Hepatocyte (in vitro differentiated cells): Measurements from ENCODE around the gene FRMD3.

Experiments
- EZH2phosphoT487 ChIP-seq: fragments of 200-600 bp; sonication (generic); IDR thresholded peaks from one replicate; pipeline ENCODE4 v1.6.1; 2018; ENCODE audit warnings: antibody characterized with exemption, mild to moderate bottlenecking, low read depth, moderate library complexity; ENCODE audit not compliant: unreplicated experiment, severe bottlenecking
- TF ChIP-seq, protein P1 (sequence below): fragments of 200-600 bp; sonication (generic); IDR thresholded peaks from 2 replicates; pipeline ENCODE4 v1.5.1; 2016; ENCODE audit warnings: antibody characterized with exemption, mild to moderate bottlenecking; ENCODE audit not compliant: poor library complexity

DNA sequence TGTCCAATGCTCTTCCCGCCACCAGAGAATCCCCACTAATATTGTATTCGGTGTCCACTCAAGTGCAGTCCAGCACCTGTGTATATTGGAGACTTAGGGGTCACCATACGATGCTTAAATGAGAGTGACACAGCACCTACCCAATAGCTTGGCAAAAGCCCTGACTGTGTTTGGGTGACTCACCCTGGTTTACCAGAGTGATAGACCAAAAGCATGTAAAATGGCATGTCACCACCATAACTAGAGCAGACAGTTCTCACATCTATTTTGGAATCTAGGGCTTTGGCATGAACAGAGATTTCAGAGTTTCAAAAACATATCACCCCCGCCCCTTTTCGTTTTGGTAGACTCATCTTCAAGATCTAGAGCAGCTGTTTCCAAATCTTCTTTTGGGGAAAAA lies 257.9 kb downstream of the FRMD3 start:
- TF ChIP-seq EZH2phosphoT487: no peak
- TF ChIP-seq, protein P1, sequence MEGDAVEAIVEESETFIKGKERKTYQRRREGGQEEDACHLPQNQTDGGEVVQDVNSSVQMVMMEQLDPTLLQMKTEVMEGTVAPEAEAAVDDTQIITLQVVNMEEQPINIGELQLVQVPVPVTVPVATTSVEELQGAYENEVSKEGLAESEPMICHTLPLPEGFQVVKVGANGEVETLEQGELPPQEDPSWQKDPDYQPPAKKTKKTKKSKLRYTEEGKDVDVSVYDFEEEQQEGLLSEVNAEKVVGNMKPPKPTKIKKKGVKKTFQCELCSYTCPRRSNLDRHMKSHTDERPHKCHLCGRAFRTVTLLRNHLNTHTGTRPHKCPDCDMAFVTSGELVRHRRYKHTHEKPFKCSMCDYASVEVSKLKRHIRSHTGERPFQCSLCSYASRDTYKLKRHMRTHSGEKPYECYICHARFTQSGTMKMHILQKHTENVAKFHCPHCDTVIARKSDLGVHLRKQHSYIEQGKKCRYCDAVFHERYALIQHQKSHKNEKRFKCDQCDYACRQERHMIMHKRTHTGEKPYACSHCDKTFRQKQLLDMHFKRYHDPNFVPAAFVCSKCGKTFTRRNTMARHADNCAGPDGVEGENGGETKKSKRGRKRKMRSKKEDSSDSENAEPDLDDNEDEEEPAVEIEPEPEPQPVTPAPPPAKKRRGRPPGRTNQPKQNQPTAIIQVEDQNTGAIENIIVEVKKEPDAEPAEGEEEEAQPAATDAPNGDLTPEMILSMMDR: no peak
